Measurements from ENCODE around the gene ZNF630. TPM values are rescaled to one million over a fixed set of nuclear protein-coding genes. Genes with fewer than 3 reads are reported as not detected.

Gene ZNF630
- 0.13 to 0.31 TPM (median 0.22 TPM) in 5 replicates for total RNA-seq (2022; extraction: Qiagen RNA extraction; ENCODE audit: low read depth)

GRCh38 chrX:48071064-48071985, at the start of gene ZNF630:
ZNF630 (minus strand) TSS chrX:48071640; CDS start chrX:48066886, 4,754 bp downstream.

Other genes with a start within 250 kb of the ZNF630 start
- 3.3 to 7.7 TPM (median 6.2 TPM) in 5 replicates for gene ZNF81, start 234.7 kb downstream of the ZNF630 start, total RNA-seq (2022; extraction: Qiagen RNA extraction; ENCODE audit: low read depth)
- gene ZNF182, start 67.7 kb downstream of the ZNF630 start, total RNA-seq (2022; extraction: Qiagen RNA extraction; ENCODE audit: low read depth) = 2.8 to 3.9 TPM (median 3.7 TPM) in 5 replicates
- not detected in 5 replicates for gene SPACA5, start 64.7 kb downstream of the ZNF630 start, total RNA-seq (2022; extraction: Qiagen RNA extraction; ENCODE audit: low read depth)
- gene SPACA5B, start 59.0 kb upstream of the ZNF630 start, total RNA-seq (2022; extraction: Qiagen RNA extraction; ENCODE audit: low read depth) = not detected in 5 replicates
- not detected in 5 replicates for gene SSX5, start 125.2 kb upstream of the ZNF630 start, total RNA-seq (2022; extraction: Qiagen RNA extraction; ENCODE audit: low read depth)
- not detected in 5 replicates for gene SSX1, start 183.8 kb upstream of the ZNF630 start, total RNA-seq (2022; extraction: Qiagen RNA extraction; ENCODE audit: low read depth)